Measurements from ENCODE around the gene ASCL5. TPM values are rescaled to one million over a fixed set of nuclear protein-coding genes. Genes with fewer than 3 reads are reported as not detected.

The ASCL5 gene
- total and polyA plus RNA-seq, 2 of the 13 experiments (the other 11 are each of a cell fraction or from before 2014, with no cell fraction given): not detected

- no peak for TF ChIP-seq ZFP90 (CRISPR knock-in tag; IDR thresholded peaks at IDR 0.05; ENCODE audit: borderline replicate concordance)
- TF ChIP-seq, protein P1, sequence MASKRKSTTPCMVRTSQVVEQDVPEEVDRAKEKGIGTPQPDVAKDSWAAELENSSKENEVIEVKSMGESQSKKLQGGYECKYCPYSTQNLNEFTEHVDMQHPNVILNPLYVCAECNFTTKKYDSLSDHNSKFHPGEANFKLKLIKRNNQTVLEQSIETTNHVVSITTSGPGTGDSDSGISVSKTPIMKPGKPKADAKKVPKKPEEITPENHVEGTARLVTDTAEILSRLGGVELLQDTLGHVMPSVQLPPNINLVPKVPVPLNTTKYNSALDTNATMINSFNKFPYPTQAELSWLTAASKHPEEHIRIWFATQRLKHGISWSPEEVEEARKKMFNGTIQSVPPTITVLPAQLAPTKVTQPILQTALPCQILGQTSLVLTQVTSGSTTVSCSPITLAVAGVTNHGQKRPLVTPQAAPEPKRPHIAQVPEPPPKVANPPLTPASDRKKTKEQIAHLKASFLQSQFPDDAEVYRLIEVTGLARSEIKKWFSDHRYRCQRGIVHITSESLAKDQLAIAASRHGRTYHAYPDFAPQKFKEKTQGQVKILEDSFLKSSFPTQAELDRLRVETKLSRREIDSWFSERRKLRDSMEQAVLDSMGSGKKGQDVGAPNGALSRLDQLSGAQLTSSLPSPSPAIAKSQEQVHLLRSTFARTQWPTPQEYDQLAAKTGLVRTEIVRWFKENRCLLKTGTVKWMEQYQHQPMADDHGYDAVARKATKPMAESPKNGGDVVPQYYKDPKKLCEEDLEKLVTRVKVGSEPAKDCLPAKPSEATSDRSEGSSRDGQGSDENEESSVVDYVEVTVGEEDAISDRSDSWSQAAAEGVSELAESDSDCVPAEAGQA (IDR thresholded peaks at IDR 0.05; ENCODE audit: low read depth): no peak
- TF ChIP-seq, protein P1 (CRISPR knock-in tag; IDR thresholded peaks at IDR 0.05; ENCODE audit: borderline replicate concordance): no peak
- TF ChIP-seq BCL6 (CRISPR knock-in tag; IDR thresholded peaks at IDR 0.05): no peak
- TF ChIP-seq MATR3 (CRISPR knock-in tag; IDR thresholded peaks at IDR 0.05): no peak
- no peak for TF ChIP-seq ZNF800 (CRISPR knock-in tag; IDR thresholded peaks at IDR 0.05)
- TF ChIP-seq ZNF512B (CRISPR knock-in tag; IDR thresholded peaks at IDR 0.05; ENCODE audit: borderline replicate concordance): no peak
- no peak for TF ChIP-seq ZNF460 (CRISPR knock-in tag; IDR thresholded peaks at IDR 0.05; ENCODE audit: borderline replicate concordance)
- TF ChIP-seq, protein P2, sequence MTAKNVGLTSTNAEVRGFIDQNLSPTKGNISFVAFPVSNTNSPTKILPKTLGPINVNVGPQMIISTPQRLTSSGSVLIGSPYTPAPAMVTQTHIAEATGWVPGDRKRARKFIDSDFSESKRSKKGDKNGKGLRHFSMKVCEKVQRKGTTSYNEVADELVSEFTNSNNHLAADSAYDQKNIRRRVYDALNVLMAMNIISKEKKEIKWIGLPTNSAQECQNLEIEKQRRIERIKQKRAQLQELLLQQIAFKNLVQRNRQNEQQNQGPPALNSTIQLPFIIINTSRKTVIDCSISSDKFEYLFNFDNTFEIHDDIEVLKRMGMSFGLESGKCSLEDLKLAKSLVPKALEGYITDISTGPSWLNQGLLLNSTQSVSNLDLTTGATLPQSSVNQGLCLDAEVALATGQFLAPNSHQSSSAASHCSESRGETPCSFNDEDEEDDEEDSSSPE (CRISPR knock-in tag; IDR thresholded peaks at IDR 0.05): 0 out of 2 replicates have a peak, but pooled peaks have one; percentile 1
- TF ChIP-seq ATF4 (CRISPR knock-in tag; IDR thresholded peaks at IDR 0.05): no peak
- TF ChIP-seq LRRFIP1 (CRISPR knock-in tag; conservative IDR thresholded peaks at IDR 0.05): no peak
Observed at GRCh38 chr1:201153474-201154388, 26.7 kb upstream of the ASCL5 start (continued).
